Measurements from ENCODE around the gene UXS1. TPM values are rescaled to one million over a fixed set of nuclear protein-coding genes. Genes with fewer than 3 reads are reported as not detected.

UXS1 gene
- total RNA-seq, 1 donor, result 22.8 TPM

DNA sequence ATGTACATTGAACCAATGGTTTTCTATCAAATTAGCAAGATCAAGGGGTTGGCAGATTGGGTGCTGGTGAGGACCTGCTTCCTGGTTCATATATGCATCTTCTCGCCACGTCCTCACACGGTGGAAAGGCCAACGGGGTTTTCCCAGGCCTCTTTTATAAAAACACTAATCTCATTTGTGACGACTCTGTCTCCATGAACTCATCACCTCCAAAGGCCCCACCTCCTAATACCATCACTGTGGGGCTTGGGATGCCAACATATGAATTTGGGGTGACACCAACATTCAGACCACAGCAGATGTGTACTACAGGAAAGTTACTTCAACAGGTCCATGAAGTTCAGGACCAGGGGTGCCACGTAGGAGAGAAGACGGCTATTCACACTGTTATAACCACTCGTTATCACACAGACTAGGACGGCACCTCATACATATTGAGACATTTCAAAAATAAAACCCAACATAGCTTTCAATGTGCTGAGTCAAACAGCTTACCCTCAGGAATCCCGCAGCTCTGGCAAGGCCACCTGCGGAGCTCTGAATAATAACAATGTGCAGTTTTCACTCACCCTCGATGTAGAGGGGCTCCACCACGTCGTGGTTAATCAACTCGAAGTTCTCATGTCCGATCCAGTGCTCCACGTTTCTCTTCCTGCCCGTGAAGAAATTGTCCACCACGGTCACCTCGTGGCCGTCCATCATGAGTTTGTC is 49.3 kb downstream of the UXS1 start:
- DNase-seq (ENCODE audit: insufficient read length, low spot score, missing footprints), result no peak
- Histone ChIP-seq H3K9me3 (ENCODE audit: low read depth, low read length) (no peaks in the 10 kb centered on the region), H4K20me1 (ENCODE audit: insufficient read depth, low read length) (no peaks in the 10 kb centered on the region), H3K36me3 (ENCODE audit: insufficient read depth, low read length) (no peaks in the 10 kb centered on the region), H3K79me2 (ENCODE audit: insufficient read depth, low read length) (no peaks in the 10 kb centered on the region), H3K27ac (ENCODE audit: low read depth, low read length) (no peak overlapping the region), H3K4me1 (ENCODE audit: insufficient read depth, low read length) (peaks cover 15% of the 10 kb centered on the region), H2AFZ (ENCODE audit: low read length) (no peak overlapping the region), H3K27me3 (ENCODE audit: insufficient read depth, low read length) (no peaks in the 10 kb centered on the region), H3K4me3 (ENCODE audit: insufficient read depth, low read length) (no peak overlapping the region), H3K4me2 (ENCODE audit: insufficient read depth, low read length) (no peak overlapping the region)
- TF ChIP-seq, protein P1, sequence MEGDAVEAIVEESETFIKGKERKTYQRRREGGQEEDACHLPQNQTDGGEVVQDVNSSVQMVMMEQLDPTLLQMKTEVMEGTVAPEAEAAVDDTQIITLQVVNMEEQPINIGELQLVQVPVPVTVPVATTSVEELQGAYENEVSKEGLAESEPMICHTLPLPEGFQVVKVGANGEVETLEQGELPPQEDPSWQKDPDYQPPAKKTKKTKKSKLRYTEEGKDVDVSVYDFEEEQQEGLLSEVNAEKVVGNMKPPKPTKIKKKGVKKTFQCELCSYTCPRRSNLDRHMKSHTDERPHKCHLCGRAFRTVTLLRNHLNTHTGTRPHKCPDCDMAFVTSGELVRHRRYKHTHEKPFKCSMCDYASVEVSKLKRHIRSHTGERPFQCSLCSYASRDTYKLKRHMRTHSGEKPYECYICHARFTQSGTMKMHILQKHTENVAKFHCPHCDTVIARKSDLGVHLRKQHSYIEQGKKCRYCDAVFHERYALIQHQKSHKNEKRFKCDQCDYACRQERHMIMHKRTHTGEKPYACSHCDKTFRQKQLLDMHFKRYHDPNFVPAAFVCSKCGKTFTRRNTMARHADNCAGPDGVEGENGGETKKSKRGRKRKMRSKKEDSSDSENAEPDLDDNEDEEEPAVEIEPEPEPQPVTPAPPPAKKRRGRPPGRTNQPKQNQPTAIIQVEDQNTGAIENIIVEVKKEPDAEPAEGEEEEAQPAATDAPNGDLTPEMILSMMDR (IDR thresholded peaks at IDR 0.05; ENCODE audit: extremely low read depth, low read depth, low read length), result no peak

DNA sequence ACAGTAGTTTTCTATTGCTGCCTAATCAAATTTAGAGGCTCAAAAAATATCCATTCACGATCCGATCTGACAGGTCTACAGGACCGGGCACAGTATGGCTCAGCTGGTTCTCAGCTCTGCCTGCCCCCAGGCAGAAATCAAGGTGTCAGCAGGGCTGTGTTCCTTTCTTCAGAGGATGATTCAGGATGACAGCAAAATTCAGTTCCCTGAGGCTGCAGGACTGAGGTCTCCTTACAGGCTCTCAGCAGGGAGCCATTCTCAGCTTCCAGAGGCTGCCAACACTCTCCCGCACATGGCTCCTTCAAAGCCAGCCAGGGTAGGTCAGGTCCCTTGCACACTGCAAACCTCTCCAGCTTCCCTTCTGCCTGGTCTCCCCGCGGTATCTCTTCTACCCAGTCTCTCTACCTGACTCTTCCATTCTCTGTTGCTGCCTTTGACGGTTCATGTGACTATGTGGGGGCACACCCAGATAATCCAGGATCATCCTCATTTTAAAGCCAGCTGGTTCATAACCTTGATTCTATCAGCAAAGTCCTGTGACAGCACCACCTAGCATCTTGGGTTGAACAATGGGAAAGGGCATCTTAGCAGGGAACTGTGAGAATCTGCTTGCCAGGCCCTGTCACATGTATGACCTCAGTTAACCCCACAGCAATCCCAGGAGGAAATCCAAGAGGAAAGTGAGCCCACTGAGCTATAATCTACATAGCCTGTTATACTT is 50.4 kb downstream of the UXS1 start:
- Histone ChIP-seq H3K4me2 (ENCODE audit: insufficient read depth, low read length) (no peak overlapping the region), H3K27ac (ENCODE audit: low read depth, low read length) (no peak overlapping the region)
- TF ChIP-seq, protein P1 (IDR thresholded peaks at IDR 0.05; ENCODE audit: extremely low read depth, low read depth, low read length), result no peak

DNA sequence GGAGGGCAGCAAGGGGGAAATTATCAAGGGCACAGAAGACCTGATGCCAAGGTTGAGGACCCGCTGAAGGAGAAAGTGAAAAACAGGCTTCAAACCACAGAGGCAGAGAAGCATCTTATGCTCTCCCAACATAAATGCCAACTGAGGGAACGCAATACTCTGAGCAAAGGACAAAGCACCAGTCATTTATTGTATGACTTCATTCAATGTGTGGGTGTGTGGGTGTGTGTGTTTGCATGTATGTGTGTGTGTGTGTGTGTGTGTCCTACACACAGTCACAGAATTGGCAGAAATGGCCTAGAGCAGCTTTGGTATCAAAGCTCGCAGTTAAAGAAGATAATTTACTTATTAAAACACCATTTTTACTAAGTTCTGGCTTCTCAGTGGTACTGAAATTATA is 51.4 kb downstream of the UXS1 start:
- no peak overlapping the region for H3K4me3 ChIP-seq (ENCODE audit: insufficient read depth, low read length)
- H3K4me1 ChIP-seq (ENCODE audit: insufficient read depth, low read length), result peaks cover 11% of the 10 kb centered on the region
- H3K27ac ChIP-seq (ENCODE audit: low read depth, low read length), result no peak overlapping the region
- H3K79me2 ChIP-seq (ENCODE audit: insufficient read depth, low read length), result no peaks in the 10 kb centered on the region
- no peaks in the 10 kb centered on the region for H3K9me3 ChIP-seq (ENCODE audit: low read depth, low read length)
- no peak overlapping the region for H3K4me2 ChIP-seq (ENCODE audit: insufficient read depth, low read length)
- no peaks in the 10 kb centered on the region for H3K36me3 ChIP-seq (ENCODE audit: insufficient read depth, low read length)
- DNase-seq (ENCODE audit: insufficient read length, low spot score, missing footprints), result no peak
- peaks cover 3% of the 10 kb centered on the region for H4K20me1 ChIP-seq (ENCODE audit: insufficient read depth, low read length)
- TF ChIP-seq, protein P1 (IDR thresholded peaks at IDR 0.05; ENCODE audit: extremely low read depth, low read depth, low read length), result no peak
- H2AFZ ChIP-seq (ENCODE audit: low read length), result no peak overlapping the region
- no peaks in the 10 kb centered on the region for H3K27me3 ChIP-seq (ENCODE audit: insufficient read depth, low read length)

More for the DNA sequence above, 50.4 kb downstream of the UXS1 start:
- Histone ChIP-seq H2AFZ (ENCODE audit: low read length) (no peak overlapping the region), H3K4me3 (ENCODE audit: insufficient read depth, low read length) (no peak overlapping the region), H3K9me3 (ENCODE audit: low read depth, low read length) (no peaks in the 10 kb centered on the region), H3K79me2 (ENCODE audit: insufficient read depth, low read length) (no peaks in the 10 kb centered on the region), H3K4me1 (ENCODE audit: insufficient read depth, low read length) (peaks cover 15% of the 10 kb centered on the region), H4K20me1 (ENCODE audit: insufficient read depth, low read length) (no peaks in the 10 kb centered on the region), H3K27me3 (ENCODE audit: insufficient read depth, low read length) (no peaks in the 10 kb centered on the region), H3K36me3 (ENCODE audit: insufficient read depth, low read length) (no peaks in the 10 kb centered on the region)
- no peak for DNase-seq (ENCODE audit: insufficient read length, low spot score, missing footprints)

DNA sequence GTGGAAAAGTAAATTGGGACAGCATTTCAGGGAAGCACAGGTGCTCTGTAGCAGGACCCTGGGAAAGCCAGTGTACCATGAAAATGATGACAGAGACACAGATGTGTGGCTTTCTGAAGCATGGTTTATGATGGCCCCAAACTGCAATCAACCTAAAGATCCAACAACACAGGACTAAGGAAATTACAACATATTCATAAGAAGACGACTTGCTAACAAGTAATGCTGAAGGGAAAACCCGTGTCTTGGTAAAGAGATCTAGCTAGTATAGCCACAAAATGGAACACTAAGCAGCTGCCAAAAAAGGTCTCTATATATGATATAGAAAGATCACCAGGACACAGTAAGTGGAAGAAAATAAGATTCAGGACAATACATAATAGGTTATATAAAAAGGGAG is 53.2 kb downstream of the UXS1 start:
- H2AFZ ChIP-seq (ENCODE audit: low read length), result no peak overlapping the region
- no peaks in the 10 kb centered on the region for H3K9me3 ChIP-seq (ENCODE audit: low read depth, low read length)
- no peak overlapping the region for H3K4me3 ChIP-seq (ENCODE audit: insufficient read depth, low read length)
- H3K4me1 ChIP-seq (ENCODE audit: insufficient read depth, low read length), result no peaks in the 10 kb centered on the region
- no peak for DNase-seq (ENCODE audit: insufficient read length, low spot score, missing footprints)
- H3K79me2 ChIP-seq (ENCODE audit: insufficient read depth, low read length), result no peaks in the 10 kb centered on the region
- H3K36me3 ChIP-seq (ENCODE audit: insufficient read depth, low read length), result no peaks in the 10 kb centered on the region
- TF ChIP-seq, protein P1 (IDR thresholded peaks at IDR 0.05; ENCODE audit: extremely low read depth, low read depth, low read length), result no peak
- peaks cover 3% of the 10 kb centered on the region for H4K20me1 ChIP-seq (ENCODE audit: insufficient read depth, low read length)
- no peak overlapping the region for H3K4me2 ChIP-seq (ENCODE audit: insufficient read depth, low read length)
- no peak overlapping the region for H3K27ac ChIP-seq (ENCODE audit: low read depth, low read length)
- no peaks in the 10 kb centered on the region for H3K27me3 ChIP-seq (ENCODE audit: insufficient read depth, low read length)
